Uterus (tissue), 4 donors: ENCODE results near the gene MESD. TPM values are rescaled to one million over a fixed set of nuclear protein-coding genes. Genes with fewer than 3 reads are reported as not detected.

ENCODE experiments used
- DNase-seq, 2 donors: peaks; one replicate each; pipeline ENCODE4 v3.0.0-alpha.2; 2019 to 2020
- H3K27ac ChIP-seq, 2 donors: fragments of 200-600 bp; sonication (generic); 1 replicate in 1 of 2; 2 replicates in 1 of 2; pipeline ENCODE4 v1.5.1; 2016 to 2018
- H3K27me3 ChIP-seq, 2 donors: fragments of 200-600 bp; sonication (generic); one replicate each; pipeline ENCODE4 v1.5.1; 2018 to 2019; ENCODE audit warnings: control low read depth in 1 of 2
- H3K36me3 ChIP-seq, 2 donors: fragments of 200-600 bp; sonication (generic); one replicate each; pipeline ENCODE4 v1.5.1; 2019; ENCODE audit warnings: control low read depth in 1 of 2
- H3K4me1 ChIP-seq, 2 donors: fragments of 200-600 bp; sonication (generic); one replicate each; pipeline ENCODE4 v1.5.1; 2018 to 2019; ENCODE audit warnings: control low read depth in 1 of 2
- H3K4me3 ChIP-seq, 2 donors: fragments of 200-600 bp; sonication (generic); 1 replicate in 1 of 2; 2 replicates in 1 of 2; pipeline ENCODE4 v1.5.1; 2018 to 2019; ENCODE audit warnings: mild to moderate bottlenecking in 1 of 2
- H3K9me3 ChIP-seq, 2 donors: fragments of 200-600 bp; sonication (generic); one replicate each; pipeline ENCODE4 v1.5.1; 2019; ENCODE audit warnings: control low read depth in 1 of 2
- POLR2A ChIP-seq, 2 donors: fragments of 450-650 bp; IDR thresholded peaks; one replicate each; pipeline ENCODE4 v1.6.1; 2016; ENCODE audit warnings: antibody characterized with exemption in 2 of 2, mild to moderate bottlenecking in 1 of 2, moderate library complexity in 1 of 2
- intact Hi-C: fragments of 100-400 bp; cut with DNase I; formaldehyde crosslinking; loops from one replicate; pipeline ENCODE4 v1.15.1; 2023; ENCODE audit warnings: low total_unique reads
- total RNA-seq, 4 donors: library from RNA; depleted of rRNA in 3 of 4; stranded (reverse); fragments of >200 nt in 3 of 4; gene quantifications; one replicate each; pipeline versions ENCODE4 v1.1.0 to v1.2.4, GENCODE V29; 2014 to 2023
- TF ChIP-seq, protein P1 (sequence below), 4 experiments: fragments of 200-600 bp in 2 of 4; fragments of 450-650 bp in 2 of 4; sonication (generic) in 2 of 4; IDR thresholded peaks; one replicate each; pipeline ENCODE4 v1.5.1; 2016 to 2019; ENCODE audit warnings: antibody characterized with exemption in 4 of 4, mild to moderate bottlenecking in 2 of 4, moderate library complexity in 1 of 4
- donor health status: DM: yes; HTN: yes; CAD: no.

MESD gene
- total RNA-seq, 4 donors from 2014 or later, result 23.6 to 48.7 (median 27.7) TPM

DNA sequence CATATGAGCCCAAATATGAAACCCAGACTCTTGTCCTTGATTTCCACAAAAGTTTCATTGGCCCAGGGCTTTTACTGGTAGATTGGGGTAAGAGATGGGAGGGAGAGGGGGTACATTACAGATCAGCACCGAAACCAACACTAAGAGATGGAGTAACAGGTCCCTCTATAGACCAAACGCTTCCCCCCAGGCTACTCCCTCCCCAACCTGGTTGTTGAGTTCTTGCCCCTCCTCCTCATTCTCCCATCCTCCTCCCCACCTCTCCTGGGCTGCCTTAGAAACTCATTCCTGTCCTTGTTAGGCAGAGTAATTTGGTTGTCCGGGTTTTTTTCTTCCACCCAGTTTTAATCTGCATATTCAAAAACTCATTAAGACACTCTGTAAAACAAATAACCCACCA, 74.1 kb downstream of the MESD start:
- intact Hi-C loops, result no loop called here
- no peak for DNase-seq
- no peaks in the 10 kb centered on the region for H3K27me3 ChIP-seq
- no peaks in the 10 kb centered on the region for H3K4me1 ChIP-seq
- H3K9me3 ChIP-seq, result no peaks in the 10 kb centered on the region
- H3K36me3 ChIP-seq, result no peaks in the 10 kb centered on the region
- no peak overlapping the region for H3K27ac ChIP-seq
- TF ChIP-seq, protein P1, sequence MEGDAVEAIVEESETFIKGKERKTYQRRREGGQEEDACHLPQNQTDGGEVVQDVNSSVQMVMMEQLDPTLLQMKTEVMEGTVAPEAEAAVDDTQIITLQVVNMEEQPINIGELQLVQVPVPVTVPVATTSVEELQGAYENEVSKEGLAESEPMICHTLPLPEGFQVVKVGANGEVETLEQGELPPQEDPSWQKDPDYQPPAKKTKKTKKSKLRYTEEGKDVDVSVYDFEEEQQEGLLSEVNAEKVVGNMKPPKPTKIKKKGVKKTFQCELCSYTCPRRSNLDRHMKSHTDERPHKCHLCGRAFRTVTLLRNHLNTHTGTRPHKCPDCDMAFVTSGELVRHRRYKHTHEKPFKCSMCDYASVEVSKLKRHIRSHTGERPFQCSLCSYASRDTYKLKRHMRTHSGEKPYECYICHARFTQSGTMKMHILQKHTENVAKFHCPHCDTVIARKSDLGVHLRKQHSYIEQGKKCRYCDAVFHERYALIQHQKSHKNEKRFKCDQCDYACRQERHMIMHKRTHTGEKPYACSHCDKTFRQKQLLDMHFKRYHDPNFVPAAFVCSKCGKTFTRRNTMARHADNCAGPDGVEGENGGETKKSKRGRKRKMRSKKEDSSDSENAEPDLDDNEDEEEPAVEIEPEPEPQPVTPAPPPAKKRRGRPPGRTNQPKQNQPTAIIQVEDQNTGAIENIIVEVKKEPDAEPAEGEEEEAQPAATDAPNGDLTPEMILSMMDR (IDR thresholded peaks at IDR 0.05), result no peak
- TF ChIP-seq POLR2A (IDR thresholded peaks at IDR 0.05), result no peak
- H3K4me3 ChIP-seq, result no peak overlapping the region

DNA sequence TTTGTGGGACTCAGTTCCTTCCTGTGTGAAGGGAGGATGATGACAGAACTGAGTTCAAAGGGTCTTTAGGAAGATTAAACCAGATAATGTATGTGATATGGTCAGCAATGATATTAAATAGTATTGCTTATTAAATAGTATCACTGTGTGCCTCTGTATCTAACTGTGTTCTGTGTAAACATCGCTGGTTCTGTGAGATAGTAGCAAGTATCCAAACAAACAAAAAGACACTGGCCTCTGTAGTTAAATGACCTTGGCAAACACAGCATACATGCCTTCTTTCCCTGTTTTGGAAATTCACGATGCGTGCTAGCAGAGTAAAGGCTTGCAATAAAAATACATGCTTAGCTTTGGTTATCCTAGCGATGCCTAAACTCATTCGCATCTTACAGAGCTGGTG, 76.1 kb downstream of the MESD start:
- DNase-seq, result no peak
- H3K27ac ChIP-seq, result no peak overlapping the region
- no peak overlapping the region for H3K4me3 ChIP-seq
- H3K27me3 ChIP-seq, result no peaks in the 10 kb centered on the region
- no peaks in the 10 kb centered on the region for H3K9me3 ChIP-seq
- no peaks in the 10 kb centered on the region for H3K4me1 ChIP-seq
- intact Hi-C loops, result no loop called here
- H3K36me3 ChIP-seq, result no peaks in the 10 kb centered on the region
- TF ChIP-seq, protein P1 (IDR thresholded peaks at IDR 0.05), result no peak
- no peak for TF ChIP-seq POLR2A (IDR thresholded peaks at IDR 0.05)

DNA sequence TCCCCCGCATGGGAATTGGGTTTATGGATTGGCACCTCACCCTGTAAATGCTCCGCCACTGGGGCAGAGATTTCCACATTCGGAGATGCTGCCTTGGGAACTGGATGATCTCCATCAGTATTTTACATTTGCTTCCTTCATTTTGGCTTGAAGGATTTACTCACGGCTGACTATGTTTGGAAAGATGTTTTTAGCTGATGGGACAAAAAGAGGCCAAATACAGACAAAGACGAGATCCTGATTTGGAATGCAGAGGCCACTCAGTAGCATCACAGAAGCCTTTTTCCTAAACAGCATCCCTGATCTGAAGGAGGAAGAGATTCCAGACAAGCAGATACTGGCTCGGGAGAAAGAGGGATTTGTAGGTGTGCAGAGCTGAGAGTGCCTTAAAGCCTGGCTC, 76.9 kb downstream of the MESD start:
- no peak for TF ChIP-seq POLR2A (IDR thresholded peaks at IDR 0.05)
- TF ChIP-seq, protein P1 (IDR thresholded peaks at IDR 0.05), result no peak
- Histone ChIP-seq H3K4me3 (no peak overlapping the region), H3K27ac (peak overlapping the region in 1 of 2 donors; percentile 19)

DNA sequence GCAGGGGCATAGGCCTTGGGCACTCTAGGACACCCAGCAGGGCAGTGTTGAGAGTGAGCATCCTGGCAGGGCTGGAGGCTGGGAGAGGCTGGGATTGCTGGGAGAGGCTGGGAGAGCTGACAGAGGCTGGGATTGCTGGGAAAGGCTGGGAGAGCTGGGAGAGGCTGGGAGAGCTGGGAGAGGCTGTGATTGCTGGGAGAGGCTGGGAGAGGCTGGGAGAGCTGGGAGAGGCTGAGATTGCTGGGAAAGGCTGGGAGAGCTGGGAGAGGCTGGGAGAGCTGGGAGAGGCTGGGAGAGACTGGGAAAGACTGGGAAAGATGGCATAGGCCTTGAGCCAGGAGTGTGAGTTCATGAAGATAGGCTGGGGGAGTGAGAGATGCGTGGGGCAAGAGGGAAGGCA, 77.8 kb downstream of the MESD start:
- no peak for DNase-seq
- no peak overlapping the region for H3K27ac ChIP-seq
- H3K9me3 ChIP-seq, result no peaks in the 10 kb centered on the region
- H3K4me3 ChIP-seq, result no peak overlapping the region
- H3K36me3 ChIP-seq, result no peaks in the 10 kb centered on the region
- no peak for TF ChIP-seq POLR2A (IDR thresholded peaks at IDR 0.05)
- TF ChIP-seq, protein P1 (IDR thresholded peaks at IDR 0.05), result no peak
- H3K4me1 ChIP-seq, result no peaks in the 10 kb centered on the region
- no peaks in the 10 kb centered on the region for H3K27me3 ChIP-seq
- intact Hi-C loops, result no loop called here

More for the DNA sequence above, 76.9 kb downstream of the MESD start:
- H3K27me3 ChIP-seq, result no peaks in the 10 kb centered on the region
- no peaks in the 10 kb centered on the region for H3K9me3 ChIP-seq
- DNase-seq, result no peak
- H3K4me1 ChIP-seq, result no peaks in the 10 kb centered on the region
- H3K36me3 ChIP-seq, result no peaks in the 10 kb centered on the region
- intact Hi-C loops, result no loop called here

DNA sequence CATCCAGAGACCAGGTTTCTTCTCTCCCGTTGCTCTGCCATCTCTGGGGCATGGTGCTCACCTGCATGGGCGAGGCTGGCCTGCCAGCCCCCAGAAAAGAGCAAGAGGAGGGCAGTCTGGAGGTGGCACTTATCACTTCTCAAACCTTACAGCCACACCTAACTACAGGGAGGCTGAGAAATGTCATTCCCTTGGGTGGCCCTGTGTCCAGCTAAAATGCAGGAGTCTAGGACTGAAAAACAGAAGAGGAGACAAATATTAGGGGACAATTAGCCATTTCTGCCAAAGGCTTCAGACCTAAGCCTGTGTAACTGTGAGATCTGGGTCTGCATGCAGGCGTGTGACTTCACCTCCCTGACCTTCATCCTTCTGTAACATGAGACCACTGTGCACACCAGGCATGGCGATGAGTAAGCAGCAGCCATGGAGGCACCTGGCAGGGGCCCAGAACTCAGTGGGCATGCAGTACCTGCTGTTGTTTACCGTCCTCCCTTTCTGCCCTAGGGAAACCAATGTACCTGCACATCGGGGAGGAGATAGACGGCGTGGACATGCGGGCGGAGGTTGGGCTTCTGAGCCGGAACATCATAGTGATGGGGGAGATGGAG, 83.4 kb downstream of the MESD start:
- no peaks in the 10 kb centered on the region for H3K36me3 ChIP-seq
- intact Hi-C loops, result no loop called here

More for the DNA sequence above, 83.4 kb downstream of the MESD start:
- no peak for DNase-seq
- Histone ChIP-seq H3K27me3 (no peaks in the 10 kb centered on the region), H3K4me3 (no peak overlapping the region), H3K9me3 (no peaks in the 10 kb centered on the region), H3K27ac (no peak overlapping the region), H3K4me1 (no peaks in the 10 kb centered on the region)
- TF ChIP-seq POLR2A (IDR thresholded peaks at IDR 0.05), result no peak
- TF ChIP-seq, protein P1 (IDR thresholded peaks at IDR 0.05), result no peak
